Thyroid gland (tissue), 4 donors: Measurements from ENCODE around the gene CNTROB. TPM values are rescaled to one million over a fixed set of nuclear protein-coding genes. Genes with fewer than 3 reads are reported as not detected.

ENCODE experiments used
- DNase-seq, 2 donors: peaks; one replicate each; pipeline ENCODE4 v3.0.0-alpha.2; 2019
- H3K27ac ChIP-seq, 3 donors: fragments of 200-600 bp; sonication (generic); 1 replicate in 2 of 3; 2 replicates in 1 of 3; pipeline ENCODE4 v1.5.1; 2016 to 2019; ENCODE audit warnings: mild to moderate bottlenecking in 1 of 3, moderate library complexity in 1 of 3
- H3K27me3 ChIP-seq: fragments of 200-600 bp; sonication (generic); one replicate; pipeline ENCODE4 v1.5.1; 2019
- H3K36me3 ChIP-seq, 2 donors: fragments of 200-600 bp; sonication (generic); one replicate each; pipeline ENCODE4 v1.5.1; 2016 to 2019
- H3K4me1 ChIP-seq, 2 donors: fragments of 200-600 bp; sonication (generic); one replicate each; pipeline ENCODE4 v1.5.1; 2017 to 2019
- H3K4me3 ChIP-seq, 3 donors: fragments of 200-600 bp; sonication (generic); replicated peaks in 1 of 3; 1 replicate in 2 of 3; 2 replicates in 1 of 3; pipeline ENCODE4 v1.5.1; 2016; ENCODE audit warnings: mild to moderate bottlenecking in 1 of 3
- H3K9me3 ChIP-seq: fragments of 200-600 bp; sonication (generic); one replicate; pipeline ENCODE4 v1.5.1; 2017
- POLR2A ChIP-seq, 2 donors: fragments of 450-650 bp; IDR thresholded peaks; one replicate each; pipeline ENCODE4 v1.6.1; 2017; ENCODE audit warnings: antibody characterized with exemption in 2 of 2, mild to moderate bottlenecking in 2 of 2, moderate library complexity in 1 of 2
- WGBS, 2 donors: methylation state at CpG; one replicate each; pipeline ENCODE4 v1.1.5; 2017; 5-methylcytosine and 5-hydroxymethylcytosine counted together
- intact Hi-C: fragments of 100-400 bp; cut with DNase I; formaldehyde crosslinking; loops from one replicate; pipeline ENCODE4 v1.15.1; 2023
- total RNA-seq, 4 donors: library from RNA; depleted of rRNA; stranded (reverse); fragments of >200 nt; gene quantifications; one replicate each; pipeline ENCODE4 v1.2.3, GENCODE V29; 2016
- TF ChIP-seq, protein P1 (sequence below), 6 experiments: fragments of 200-600 bp in 3 of 6; fragments of 450-650 bp in 3 of 6; sonication (generic) in 3 of 6; IDR thresholded peaks; one replicate each; pipeline ENCODE4 v1.5.1; 2016 to 2019; ENCODE audit warnings: antibody characterized with exemption in 6 of 6, mild to moderate bottlenecking in 2 of 6, inconsistent platforms in 1 of 6, moderate library complexity in 1 of 6

Gene CNTROB
- total RNA-seq, 4 donors from 2014 or later: 21.0 to 35.9 (median 28.0) TPM

- Histone ChIP-seq H3K4me1 (peaks cover 40 to 45% of the 10 kb centered on the region in 2 donors), H3K9me3 (no peaks in the 10 kb centered on the region), H3K4me3 (peak within 1 kb of the TSS in 1 of 3 donors; percentile 26), H3K36me3 (peaks cover 10 to 16% of the 10 kb centered on the region in 2 donors), H3K27me3 (no peaks in the 10 kb centered on the region), H3K27ac (peak within 1 kb of the TSS; percentile 81 to 98 (median 92))
- no peak for TF ChIP-seq POLR2A (IDR thresholded peaks at IDR 0.05)
- TF ChIP-seq, protein P1, sequence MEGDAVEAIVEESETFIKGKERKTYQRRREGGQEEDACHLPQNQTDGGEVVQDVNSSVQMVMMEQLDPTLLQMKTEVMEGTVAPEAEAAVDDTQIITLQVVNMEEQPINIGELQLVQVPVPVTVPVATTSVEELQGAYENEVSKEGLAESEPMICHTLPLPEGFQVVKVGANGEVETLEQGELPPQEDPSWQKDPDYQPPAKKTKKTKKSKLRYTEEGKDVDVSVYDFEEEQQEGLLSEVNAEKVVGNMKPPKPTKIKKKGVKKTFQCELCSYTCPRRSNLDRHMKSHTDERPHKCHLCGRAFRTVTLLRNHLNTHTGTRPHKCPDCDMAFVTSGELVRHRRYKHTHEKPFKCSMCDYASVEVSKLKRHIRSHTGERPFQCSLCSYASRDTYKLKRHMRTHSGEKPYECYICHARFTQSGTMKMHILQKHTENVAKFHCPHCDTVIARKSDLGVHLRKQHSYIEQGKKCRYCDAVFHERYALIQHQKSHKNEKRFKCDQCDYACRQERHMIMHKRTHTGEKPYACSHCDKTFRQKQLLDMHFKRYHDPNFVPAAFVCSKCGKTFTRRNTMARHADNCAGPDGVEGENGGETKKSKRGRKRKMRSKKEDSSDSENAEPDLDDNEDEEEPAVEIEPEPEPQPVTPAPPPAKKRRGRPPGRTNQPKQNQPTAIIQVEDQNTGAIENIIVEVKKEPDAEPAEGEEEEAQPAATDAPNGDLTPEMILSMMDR (IDR thresholded peaks at IDR 0.05): peak in 1 of 6 experiments; percentile 9
- WGBS, 2 donors: 46 to 47% methylated on average over 18 of the region's 18 CpGs
- intact Hi-C loops: no loop called here
- peak; percentile 46 to 54 for DNase-seq
These were observed 43.7 kb upstream of the CNTROB start, which contains the start of gene CHD3 for GRCh38 chr17:7888184-7888920. Gene CHD3, plus strand, starts transcription at chr17:7888789. Its CDS starts 212 bp downstream, at chr17:7889001.

- H3K27me3 ChIP-seq: no peaks in the 10 kb centered on the region
- H3K4me1 ChIP-seq: peaks cover 35 to 41% of the 10 kb centered on the region in 2 donors
- H3K27ac ChIP-seq: peak overlapping the region; percentile 81 to 98 (median 92)
- peaks cover 19 to 26% of the 10 kb centered on the region in 2 donors for H3K36me3 ChIP-seq
- 33 to 44% methylated on average over 8 to 11 of the region's 11 CpGs for WGBS, 2 donors
- H3K9me3 ChIP-seq: no peaks in the 10 kb centered on the region
- intact Hi-C loops: no loop called here
- no peak overlapping the region for H3K4me3 ChIP-seq
- TF ChIP-seq, protein P1 (IDR thresholded peaks at IDR 0.05): peak in 5 of 6 experiments; percentile 54 to 78 (median 74)
- TF ChIP-seq POLR2A (IDR thresholded peaks at IDR 0.05): peak in 1 of 2 donors; percentile 53
- peak; percentile 100 for DNase-seq
These were observed 42.6 kb upstream of the CNTROB start for GRCh38 chr17:7889166-7889955.

DNA sequence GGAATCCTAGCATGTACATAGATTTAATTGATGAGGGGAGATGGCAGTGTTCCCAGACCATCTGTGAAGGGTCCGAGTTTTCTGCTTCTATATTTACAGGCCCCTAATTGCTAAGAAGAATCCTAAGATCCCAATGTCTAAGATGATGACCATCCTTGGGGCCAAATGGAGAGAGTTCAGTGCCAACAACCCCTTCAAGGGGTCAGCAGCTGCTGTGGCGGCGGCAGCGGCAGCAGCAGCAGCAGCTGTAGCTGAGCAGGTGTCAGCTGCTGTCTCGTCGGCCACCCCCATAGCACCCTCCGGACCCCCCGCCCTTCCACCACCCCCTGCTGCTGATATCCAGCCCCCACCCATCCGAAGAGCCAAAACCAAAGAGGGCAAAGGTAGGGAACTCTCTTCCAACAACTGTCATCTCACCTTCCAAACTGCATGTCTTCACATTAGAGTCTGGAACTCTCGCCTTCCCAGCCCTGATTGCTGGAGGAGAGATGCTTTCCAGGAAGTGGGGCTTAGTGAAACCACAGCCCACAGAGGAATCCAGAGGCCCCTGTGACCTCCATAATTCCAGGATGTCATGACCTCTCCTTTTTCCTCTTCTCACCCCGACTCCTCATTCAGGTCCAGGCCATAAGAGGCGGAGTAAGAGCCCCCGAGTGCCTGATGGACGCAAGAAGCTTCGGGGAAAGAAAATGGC lies 38.7 kb upstream of the CNTROB start:
- 94 to 95% methylated on average over 13 to 15 of the region's 15 CpGs for WGBS, 2 donors
- no peaks in the 10 kb centered on the region for H3K27me3 ChIP-seq
- no peak overlapping the region for H3K4me3 ChIP-seq
- peaks cover 15 to 19% of the 10 kb centered on the region in 2 donors for H3K4me1 ChIP-seq
- H3K36me3 ChIP-seq: peaks cover 43 to 53% of the 10 kb centered on the region in 2 donors
- H3K27ac ChIP-seq: no peak overlapping the region
- no peak for TF ChIP-seq POLR2A (IDR thresholded peaks at IDR 0.05)
- H3K9me3 ChIP-seq: no peaks in the 10 kb centered on the region
- intact Hi-C loops: no loop called here
- no peak for DNase-seq

DNA sequence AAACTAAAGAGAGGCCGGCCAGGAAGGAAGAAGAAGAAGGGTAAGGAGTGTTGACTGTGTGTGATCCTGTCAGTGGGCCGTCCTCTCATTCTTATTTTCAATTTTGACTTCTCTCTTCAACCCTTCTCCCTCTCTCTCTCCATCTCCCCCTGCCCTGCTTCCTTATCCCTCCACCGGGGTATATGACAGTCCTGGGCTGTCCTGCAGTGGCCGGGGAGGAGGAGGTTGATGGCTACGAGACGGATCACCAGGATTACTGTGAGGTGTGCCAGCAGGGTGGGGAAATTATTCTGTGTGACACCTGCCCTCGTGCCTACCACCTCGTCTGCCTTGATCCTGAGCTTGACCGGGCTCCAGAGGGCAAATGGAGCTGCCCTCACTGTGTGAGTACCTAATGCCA lies 37.8 kb upstream of the CNTROB start:
- Histone ChIP-seq H3K27me3 (no peaks in the 10 kb centered on the region), H3K4me3 (no peak overlapping the region), H3K27ac (no peak overlapping the region), H3K9me3 (no peaks in the 10 kb centered on the region), H3K4me1 (peaks cover 6 to 10% of the 10 kb centered on the region in 2 donors), H3K36me3 (peaks cover 52 to 62% of the 10 kb centered on the region in 2 donors)
- no peak for DNase-seq
- TF ChIP-seq POLR2A (IDR thresholded peaks at IDR 0.05): no peak
- TF ChIP-seq, protein P1 (IDR thresholded peaks at IDR 0.05): no peak
- intact Hi-C loops: no loop called here
- WGBS, 2 donors: 91 to 92% methylated on average over 9 of the region's 9 CpGs

GRCh38 chr17:7894866-7895265 lies 37.1 kb upstream of the CNTROB start:
- TF ChIP-seq POLR2A (IDR thresholded peaks at IDR 0.05): no peak
- TF ChIP-seq, protein P1 (IDR thresholded peaks at IDR 0.05): no peak
- H3K4me1 ChIP-seq: peaks cover 0 to 3% of the 10 kb centered on the region in 2 donors
- no peak overlapping the region for H3K4me3 ChIP-seq
- H3K27ac ChIP-seq: no peak overlapping the region
- no peak for DNase-seq
- H3K36me3 ChIP-seq: peaks cover 58 to 68% of the 10 kb centered on the region in 2 donors
- no peaks in the 10 kb centered on the region for H3K27me3 ChIP-seq
- WGBS, 2 donors: 91 to 92% methylated on average over 8 of the region's 8 CpGs
- H3K9me3 ChIP-seq: no peaks in the 10 kb centered on the region
- intact Hi-C loops: no loop called here
